Thyroid gland (tissue), 4 donors: ENCODE data around the gene ZNF19.

ENCODE experiments used
- POLR2A ChIP-seq, 2 donors: fragments of 450-650 bp; IDR thresholded peaks; one replicate each; pipeline ENCODE4 v1.6.1; 2017; ENCODE audit warnings: antibody characterized with exemption in 2 of 2, mild to moderate bottlenecking in 2 of 2, moderate library complexity in 1 of 2
- TF ChIP-seq, protein P1 (sequence below), 6 experiments: fragments of 200-600 bp in 3 of 6; fragments of 450-650 bp in 3 of 6; sonication (generic) in 3 of 6; IDR thresholded peaks; one replicate each; pipeline ENCODE4 v1.5.1; 2016 to 2019; ENCODE audit warnings: antibody characterized with exemption in 6 of 6, mild to moderate bottlenecking in 2 of 6, inconsistent platforms in 1 of 6, moderate library complexity in 1 of 6

DNA sequence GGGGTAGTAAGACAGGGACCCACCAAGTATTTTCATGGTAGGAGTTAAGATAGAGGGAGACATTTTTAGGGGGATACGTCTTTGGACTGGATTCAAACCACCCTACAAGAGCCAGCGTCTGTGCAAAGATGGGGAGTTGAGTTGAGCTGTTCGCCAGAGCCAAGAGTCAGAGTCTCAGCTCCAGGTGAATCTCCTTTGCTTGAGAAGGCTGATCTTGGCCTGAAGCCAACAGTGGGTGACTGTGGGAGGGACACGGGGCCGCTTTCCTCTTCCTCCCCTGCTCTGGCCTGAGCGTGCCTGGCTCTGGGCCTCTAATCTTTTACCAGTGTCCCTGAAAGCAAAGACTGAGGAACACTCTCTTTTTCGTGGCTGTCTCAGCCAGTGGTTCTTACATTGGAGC, 52.7 kb downstream of the ZNF19 start:
- TF ChIP-seq POLR2A (IDR thresholded peaks at IDR 0.05): no peak
- TF ChIP-seq, protein P1, sequence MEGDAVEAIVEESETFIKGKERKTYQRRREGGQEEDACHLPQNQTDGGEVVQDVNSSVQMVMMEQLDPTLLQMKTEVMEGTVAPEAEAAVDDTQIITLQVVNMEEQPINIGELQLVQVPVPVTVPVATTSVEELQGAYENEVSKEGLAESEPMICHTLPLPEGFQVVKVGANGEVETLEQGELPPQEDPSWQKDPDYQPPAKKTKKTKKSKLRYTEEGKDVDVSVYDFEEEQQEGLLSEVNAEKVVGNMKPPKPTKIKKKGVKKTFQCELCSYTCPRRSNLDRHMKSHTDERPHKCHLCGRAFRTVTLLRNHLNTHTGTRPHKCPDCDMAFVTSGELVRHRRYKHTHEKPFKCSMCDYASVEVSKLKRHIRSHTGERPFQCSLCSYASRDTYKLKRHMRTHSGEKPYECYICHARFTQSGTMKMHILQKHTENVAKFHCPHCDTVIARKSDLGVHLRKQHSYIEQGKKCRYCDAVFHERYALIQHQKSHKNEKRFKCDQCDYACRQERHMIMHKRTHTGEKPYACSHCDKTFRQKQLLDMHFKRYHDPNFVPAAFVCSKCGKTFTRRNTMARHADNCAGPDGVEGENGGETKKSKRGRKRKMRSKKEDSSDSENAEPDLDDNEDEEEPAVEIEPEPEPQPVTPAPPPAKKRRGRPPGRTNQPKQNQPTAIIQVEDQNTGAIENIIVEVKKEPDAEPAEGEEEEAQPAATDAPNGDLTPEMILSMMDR (IDR thresholded peaks at IDR 0.05): no peak
